Right lobe of liver (tissue), 6 donors: ENCODE results near the gene GTPBP10. TPM values are rescaled to one million over a fixed set of nuclear protein-coding genes. Genes with fewer than 3 reads are reported as not detected.

Experiments used
- ATAC-seq, 4 donors: fragments of 200-7000 bp; cut with Tn5 transposase; one replicate each; pipeline ENCODE4 v1.9.1; 2020; ENCODE audit warnings: mild to moderate bottlenecking in 4 of 4, moderate library complexity in 4 of 4
- DNase-seq, 3 donors: peaks; one replicate each; pipeline ENCODE4 v3.0.0-alpha.2; 2020
- H3K27ac ChIP-seq, 3 donors: fragments of 200-600 bp; one replicate each; pipeline ENCODE4 v1.8.0; 2022
- H3K27me3 ChIP-seq, 2 donors: fragments of 200-600 bp; one replicate each; pipeline ENCODE4 v1.8.0; 2022
- H3K36me3 ChIP-seq, 4 donors: fragments of 200-600 bp; sonication (generic) in 1 of 4; one replicate each; pipeline versions ENCODE4 v1.5.1 to v1.8.0; 2017 to 2022; ENCODE audit warnings: control low read depth in 1 of 4
- H3K4me1 ChIP-seq, 4 donors: fragments of 200-600 bp; sonication (generic) in 1 of 4; one replicate each; pipeline versions ENCODE4 v1.5.1 to v1.8.0; 2017 to 2022; ENCODE audit warnings: control low read depth in 1 of 4
- H3K4me3 ChIP-seq, 3 donors: fragments of 200-600 bp; one replicate each; pipeline ENCODE4 v1.8.0; 2022
- H3K9me3 ChIP-seq, 4 donors: fragments of 200-600 bp; sonication (generic) in 1 of 4; one replicate each; pipeline versions ENCODE4 v1.5.1 to v1.8.0; 2017 to 2022; ENCODE audit warnings: control low read depth in 1 of 4
- CTCF ChIP-seq, 4 donors: fragments of 200-600 bp in 3 of 4; fragments of 450-650 bp in 1 of 4; IDR thresholded peaks; one replicate each; pipeline versions ENCODE4 v1.5.1 to v1.8.0; 2016 to 2022; ENCODE audit warnings: antibody characterized with exemption in 4 of 4, mild to moderate bottlenecking in 2 of 4
- POLR2A ChIP-seq: fragments of 450-650 bp; IDR thresholded peaks from one replicate; pipeline ENCODE4 v1.6.1; 2017; ENCODE audit warnings: antibody characterized with exemption, mild to moderate bottlenecking
- WGBS: methylation state at CpG from one replicate; pipeline ENCODE4 v1.1.6; 2018; ENCODE audit warnings: low coverage, low lambda C conversion rate; ENCODE audit not compliant: insufficient coverage; ENCODE audit errors: missing lambda C conversion rate; 5-methylcytosine and 5-hydroxymethylcytosine counted together
- intact Hi-C, 2 donors: fragments of 100-400 bp; cut with DNase I; formaldehyde crosslinking; loops; one replicate each; pipeline versions ENCODE4 v1.11.2 to v1.14.1; 2022
- total RNA-seq, 6 experiments: library from RNA; depleted of rRNA in 2 of 6; stranded (reverse); fragments of >200 nt in 2 of 6; fragmentation: NEBNext Ultra II Directional in 3 of 6; extraction: Animal tissue kit (Norgen Biotek cat#: 25700) in 3 of 6; gene quantifications; one replicate each; pipeline versions ENCODE4 v1.1.0 to v1.2.4, GENCODE V29; 2016 to 2023
- donor health status: DM: no; HTN: yes; CAD: no.
- donor health status: DM: no; HTN: no; CAD: no.
- donor health status: DM: no; HTN: no; CAD: no.
- donor health status: DM: no; HTN: yes; CAD: no.
- donor health status: DM: no; HTN: yes; CAD: no.

GTPBP10 gene
- total RNA-seq, 6 experiments from 2014 or later, result 16.1 to 21.8 (median 18.7) TPM

GRCh38 chr7:90396420-90396819 lies 49.9 kb downstream of the GTPBP10 start:
- 98% methylated on average over 4 of the region's 4 CpGs for WGBS
- H3K4me3 ChIP-seq, result no peak overlapping the region
- H3K27ac ChIP-seq, result no peak overlapping the region
- H3K36me3 ChIP-seq, result no peaks in the 10 kb centered on the region
- ATAC-seq (no peak), DNase-seq (no peak)
- intact Hi-C loops, result no loop called here
- TF ChIP-seq POLR2A (no peak), CTCF (IDR thresholded peaks at IDR 0.05) (no peak)
- peaks cover 0 to 3% (median 0%) of the 10 kb centered on the region in 4 donors for H3K9me3 ChIP-seq
- H3K27me3 ChIP-seq, result no peaks in the 10 kb centered on the region
- no peaks in the 10 kb centered on the region for H3K4me1 ChIP-seq

GRCh38 chr7:90401989-90402388 lies 55.5 kb downstream of the GTPBP10 start:
- peak in 1 of 3 donors; percentile 28 for DNase-seq

GRCh38 chr7:90402785-90403173 lies 56.3 kb downstream of the GTPBP10 start:
- DNase-seq, result no peak
- intact Hi-C loops, result no loop called here
- H3K27ac ChIP-seq, result peak overlapping the region; percentile 93 to 99 (median 94)
- H3K27me3 ChIP-seq, result no peaks in the 10 kb centered on the region
- no peaks in the 10 kb centered on the region for H3K9me3 ChIP-seq
- no peak for TF ChIP-seq POLR2A
- TF ChIP-seq CTCF (IDR thresholded peaks at IDR 0.05), result no peak
- no peak for ATAC-seq
- H3K36me3 ChIP-seq, result peaks cover 0 to 12% (median 0%) of the 10 kb centered on the region in 4 donors
- H3K4me1 ChIP-seq, result peaks cover 0 to 17% (median 6%) of the 10 kb centered on the region in 4 donors
- 25% methylated on average over 1 of the region's 1 CpG for WGBS
- H3K4me3 ChIP-seq, result peak overlapping the region; percentile 58 to 82 (median 75)

More at GRCh38 chr7:90401989-90402388, 55.5 kb downstream of the GTPBP10 start:
- H3K9me3 ChIP-seq, result no peaks in the 10 kb centered on the region
- 41% methylated on average over 4 of the region's 4 CpGs for WGBS
- no peaks in the 10 kb centered on the region for H3K27me3 ChIP-seq
- intact Hi-C loops, result no loop called here
- TF ChIP-seq CTCF (IDR thresholded peaks at IDR 0.05) (no peak), POLR2A (no peak)
- no peak for ATAC-seq
- H3K4me1 ChIP-seq, result peaks cover 0 to 13% (median 2%) of the 10 kb centered on the region in 4 donors
- no peak overlapping the region for H3K27ac ChIP-seq
- H3K36me3 ChIP-seq, result peaks cover 0 to 12% (median 0%) of the 10 kb centered on the region in 4 donors
- H3K4me3 ChIP-seq, result no peak overlapping the region

- intact Hi-C loops, result no loop called here
- peak; percentile 83 to 92 (median 92) for DNase-seq
These were observed 56.9 kb downstream of the GTPBP10 start, which contains the start of gene CLDN12 for GRCh38 chr7:90403174-90404113. Gene CLDN12 (plus strand): TSS chr7:90403461. CDS start chr7:90412677, 9,216 bp downstream.

More at GRCh38 chr7:90403174-90404113, 56.9 kb downstream of the GTPBP10 start, which contains the start of gene CLDN12:
- Histone ChIP-seq H3K36me3 (peaks cover 0 to 12% (median 0%) of the 10 kb centered on the region in 4 donors), H3K9me3 (no peaks in the 10 kb centered on the region), H3K27ac (peak within 1 kb of the TSS; percentile 93 to 99 (median 94)), H3K4me3 (peak within 1 kb of the TSS; percentile 58 to 82 (median 75)), H3K4me1 (peaks cover 0 to 19% (median 6%) of the 10 kb centered on the region in 4 donors), H3K27me3 (no peaks in the 10 kb centered on the region)
- peak; percentile 89 to 99 (median 95) for ATAC-seq
- TF ChIP-seq CTCF (IDR thresholded peaks at IDR 0.05) (no peak), POLR2A (peak; percentile 85)
- WGBS, result under 1% methylated on average over 32 of the region's 35 CpGs
